ENCODE results near the gene CHN2.

The CHN2 gene

GRCh38 chr7:29445736-29446135, 251.2 kb downstream of the CHN2 start:
- DNase-seq, result no peak

- DNase-seq, result no peak
Measured at GRCh38 chr7:29447828-29448227, 253.3 kb downstream of the CHN2 start.

DNA sequence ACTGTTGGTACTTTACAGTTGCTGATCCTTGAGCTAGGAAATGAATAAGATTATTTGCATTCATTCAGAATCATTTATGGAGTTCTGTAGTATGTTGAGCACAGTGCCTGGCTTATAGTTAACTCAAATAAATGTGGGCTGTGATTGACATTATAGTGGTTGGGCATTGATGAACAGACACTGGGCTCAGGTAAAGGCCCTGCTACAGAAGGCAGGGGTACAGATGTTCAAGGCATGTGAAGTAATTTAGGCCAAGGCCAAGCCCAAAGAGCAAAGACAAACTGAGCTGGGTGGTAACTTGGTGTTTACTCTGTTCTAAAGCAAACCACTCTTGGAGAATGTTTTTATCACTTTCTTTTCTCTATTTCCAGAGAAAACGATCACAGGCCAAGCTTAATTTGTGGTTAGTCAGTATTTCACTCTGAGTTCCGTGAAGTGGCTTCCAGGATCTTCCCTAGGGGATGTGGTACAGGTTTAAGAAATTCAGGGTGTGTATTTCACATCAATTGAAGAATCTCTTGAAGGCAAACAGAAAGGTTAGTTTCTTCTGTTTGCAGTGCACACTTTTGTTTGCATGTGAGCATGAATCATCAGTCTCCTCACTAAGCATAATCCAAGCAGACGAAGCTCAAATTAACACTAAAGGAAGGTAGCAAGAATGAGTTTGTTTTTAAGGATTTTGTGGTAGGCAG, 255.1 kb downstream of the CHN2 start:
- DNase-seq, result no peak

- no peak for DNase-seq
Measured at GRCh38 chr7:29453021-29453420, 258.4 kb downstream of the CHN2 start.

DNA sequence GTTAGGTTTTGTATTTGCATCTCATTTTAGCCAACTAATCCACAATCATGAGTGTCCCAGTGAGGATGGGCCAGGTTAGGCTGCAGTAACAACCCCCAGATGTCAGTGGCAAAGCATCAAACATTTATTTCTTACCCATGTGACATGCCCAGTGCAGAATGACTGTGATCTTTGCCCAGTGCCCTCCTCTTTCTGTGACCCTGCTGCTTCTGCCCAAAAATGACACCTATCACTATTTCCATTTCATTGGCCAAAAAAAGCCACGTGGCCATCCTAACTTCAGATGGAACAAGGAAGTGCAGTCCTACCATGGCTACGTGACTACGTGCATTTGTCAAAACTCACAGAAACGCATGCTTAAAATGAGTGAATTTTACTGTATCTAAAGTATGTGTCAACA, 259.9 kb downstream of the CHN2 start:
- no peak for DNase-seq

GRCh38 chr7:29454899-29455451, 260.4 kb downstream of the CHN2 start:
- no peak for DNase-seq

- no peak for DNase-seq
Measured at GRCh38 chr7:29457141-29457561, 262.6 kb downstream of the CHN2 start.

- DNase-seq, result no peak
Measured at GRCh38 chr7:29457565-29458011, 263.0 kb downstream of the CHN2 start.

GRCh38 chr7:29458933-29459332, 264.4 kb downstream of the CHN2 start:
- DNase-seq, result no peak

DNA sequence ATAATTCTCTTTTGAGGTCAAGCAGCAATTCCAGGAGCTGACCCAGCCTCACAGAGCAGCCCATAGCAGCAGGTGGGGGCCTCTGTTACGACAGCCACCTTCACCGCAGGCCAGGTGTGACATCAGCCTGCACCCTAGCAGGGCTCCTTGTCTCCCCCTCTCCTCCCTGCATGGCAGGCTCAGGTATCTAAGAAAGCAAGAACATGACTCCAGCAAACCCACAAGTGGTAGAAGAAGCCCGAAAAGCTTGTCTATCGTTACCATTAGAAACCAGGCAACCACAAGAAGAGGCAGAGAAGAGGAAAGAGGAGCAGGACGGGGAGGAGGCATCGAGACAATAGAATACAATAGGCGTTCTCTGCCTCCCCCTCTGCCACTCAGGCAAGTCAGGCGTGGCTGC, 265.0 kb downstream of the CHN2 start:
- DNase-seq, result no peak

DNA sequence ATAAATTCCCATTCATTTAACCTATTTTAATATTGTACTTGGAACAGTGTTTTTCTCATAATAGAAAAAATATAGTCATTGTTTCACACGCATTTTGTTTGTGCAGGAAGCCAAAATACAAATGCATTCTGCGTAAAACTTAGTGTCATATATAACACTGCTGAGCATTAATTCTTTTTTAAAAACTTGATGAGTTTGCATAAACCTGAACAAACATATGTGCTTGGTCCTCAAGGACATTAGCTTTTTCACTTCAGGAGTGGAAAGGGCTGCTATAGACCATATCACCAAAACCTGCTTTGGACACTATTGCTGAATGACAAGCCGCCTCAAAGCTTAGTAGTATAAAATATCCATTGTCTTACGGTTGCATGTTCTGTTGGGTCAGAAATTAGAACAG, 267.4 kb downstream of the CHN2 start:
- DNase-seq, result no peak

- DNase-seq, result no peak
Measured at GRCh38 chr7:29463504-29464158, 269.1 kb downstream of the CHN2 start.

DNA sequence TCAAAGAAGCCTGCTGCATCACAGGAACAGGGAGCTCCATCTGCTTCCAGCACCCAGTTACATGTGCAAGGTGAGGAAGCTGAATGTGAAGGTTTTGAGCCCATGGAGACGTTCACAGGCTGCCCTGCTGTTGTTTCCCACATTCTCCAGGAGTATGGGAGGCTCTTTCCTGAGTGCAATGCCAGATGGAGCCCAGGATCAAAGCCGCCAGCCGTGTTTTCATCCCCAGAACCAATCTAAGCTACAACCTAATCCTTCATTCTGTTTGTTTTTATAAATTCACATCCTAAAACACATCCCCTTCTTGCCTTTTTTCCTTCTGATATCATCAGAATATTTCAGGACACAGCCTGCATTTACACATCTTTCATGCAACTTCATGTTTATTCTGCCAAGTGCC, 270.2 kb downstream of the CHN2 start:
- no peak for DNase-seq

- no peak for DNase-seq
Measured at GRCh38 chr7:29467193-29467926, 272.8 kb downstream of the CHN2 start.

GRCh38 chr7:29468196-29468595, 273.6 kb downstream of the CHN2 start:
- DNase-seq, result no peak

DNA sequence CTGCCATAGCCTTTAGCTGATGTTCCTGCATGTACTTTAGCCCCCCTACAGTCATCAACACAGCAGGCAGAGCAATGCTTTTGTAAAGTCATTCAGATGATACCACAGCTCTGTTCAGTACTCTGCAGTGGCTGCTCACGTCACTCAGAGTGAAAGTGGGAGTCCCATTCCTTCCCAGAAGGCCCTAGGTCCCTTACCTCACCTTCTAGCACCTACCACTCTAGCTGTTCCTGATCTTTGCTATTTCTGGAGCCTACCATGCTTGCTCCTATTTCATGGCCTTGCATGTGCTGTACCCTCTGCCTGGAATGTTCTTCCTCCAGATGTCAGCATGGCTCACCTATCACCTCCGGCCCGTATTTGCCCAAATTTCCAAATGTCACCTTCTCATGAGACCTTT, 274.7 kb downstream of the CHN2 start:
- no peak for DNase-seq

DNA sequence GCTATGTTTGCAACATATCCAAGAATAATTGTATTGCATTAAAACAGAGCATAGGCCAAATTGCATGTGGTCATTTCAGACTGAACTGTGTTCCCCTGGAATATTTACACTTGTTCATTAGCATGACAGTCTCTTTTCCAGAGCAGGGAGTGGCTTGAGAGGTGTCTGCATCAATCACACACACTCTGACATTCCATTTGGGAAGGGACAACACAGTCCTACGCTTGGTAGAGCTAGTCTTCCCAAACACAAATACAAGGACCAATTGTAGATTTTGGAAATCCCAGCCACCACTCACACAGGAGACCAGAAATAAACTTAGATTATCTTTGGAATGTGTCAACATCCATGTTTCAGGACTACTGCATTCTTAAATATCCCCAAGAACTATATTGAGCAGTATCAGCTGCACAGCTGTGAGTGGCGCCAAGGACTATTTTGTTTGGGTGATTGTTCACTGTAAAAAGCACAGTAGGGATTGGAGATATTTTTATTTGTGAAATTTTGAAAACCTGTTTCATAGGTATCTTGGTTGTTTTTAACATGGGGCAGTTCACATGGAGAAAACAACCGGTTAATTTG, 275.5 kb downstream of the CHN2 start:
- DNase-seq, result no peak

GRCh38 chr7:29471444-29472138, 277.0 kb downstream of the CHN2 start:
- no peak for DNase-seq

- DNase-seq, result no peak
Measured at GRCh38 chr7:29476916-29477315, 282.3 kb downstream of the CHN2 start.

- no peak for DNase-seq
Measured at GRCh38 chr7:29478226-29478625, 283.7 kb downstream of the CHN2 start.

DNA sequence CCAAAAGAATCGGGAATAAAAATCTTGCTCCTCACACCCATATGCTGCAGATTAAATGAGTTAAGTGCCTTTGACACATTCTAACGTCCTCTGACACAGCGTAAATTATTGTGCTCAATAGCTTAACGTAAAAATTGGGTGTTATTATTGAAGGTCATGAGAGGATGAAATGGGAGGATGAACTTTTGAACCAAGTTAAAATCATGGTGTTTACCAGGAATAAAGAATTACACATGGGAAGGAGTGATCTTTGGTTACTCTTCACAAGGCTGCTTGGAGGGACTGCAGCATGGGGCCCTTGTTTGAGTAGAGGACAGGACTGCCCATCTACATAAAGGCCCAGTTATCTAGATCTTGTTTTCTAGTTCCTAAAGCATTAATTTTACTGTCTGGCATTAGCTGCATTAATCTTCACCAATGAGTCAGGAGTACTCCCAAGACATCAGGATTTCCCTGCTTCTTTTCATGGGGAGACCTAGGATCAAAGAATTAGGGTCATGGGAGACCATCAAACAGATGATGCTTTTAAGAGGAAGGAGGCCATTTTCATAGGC, 284.2 kb downstream of the CHN2 start:
- DNase-seq, result no peak
